HFF-Myc (cell line): ENCODE results near the gene CNTN4.

Source experiments
- DNase-seq: peaks from one replicate; pipeline ENCODE4 v3.0.0-alpha.2; 2011; ENCODE audit warnings: low read depth; ENCODE audit errors: extremely low read depth
- H3K4me3 ChIP-seq: replicated peaks from 2 replicates; pipeline ENCODE4 v1.5.1; 2011; ENCODE audit warnings: low read depth, mild to moderate bottlenecking, control low read depth, low read length
- TF ChIP-seq, protein P1 (sequence below): IDR thresholded peaks from 2 replicates; pipeline ENCODE4 v1.5.1; 2012; ENCODE audit warnings: mild to moderate bottlenecking, low read depth, low read length, control low read depth; ENCODE audit errors: missing control alignments

Gene CNTN4

DNA sequence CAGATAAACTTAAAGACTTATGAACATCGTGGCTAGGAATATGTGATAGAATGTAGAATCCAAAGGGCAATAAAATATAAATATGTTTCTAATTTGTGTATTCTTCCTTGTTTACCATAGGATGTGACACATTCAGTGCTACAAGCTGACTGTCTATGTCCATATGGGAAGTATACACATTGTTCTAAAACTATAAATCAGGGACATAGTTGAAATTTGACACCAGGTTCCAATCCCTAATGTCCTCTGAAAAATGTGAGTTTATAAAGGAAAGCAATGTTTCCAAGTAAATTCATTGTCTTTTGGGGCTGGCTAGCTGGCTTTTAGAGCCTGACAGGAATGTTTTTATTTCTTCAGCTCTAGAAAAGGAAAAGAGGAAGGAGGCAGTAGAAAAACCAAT lies 273.6 kb downstream of the CNTN4 start:
- TF ChIP-seq, protein P1, sequence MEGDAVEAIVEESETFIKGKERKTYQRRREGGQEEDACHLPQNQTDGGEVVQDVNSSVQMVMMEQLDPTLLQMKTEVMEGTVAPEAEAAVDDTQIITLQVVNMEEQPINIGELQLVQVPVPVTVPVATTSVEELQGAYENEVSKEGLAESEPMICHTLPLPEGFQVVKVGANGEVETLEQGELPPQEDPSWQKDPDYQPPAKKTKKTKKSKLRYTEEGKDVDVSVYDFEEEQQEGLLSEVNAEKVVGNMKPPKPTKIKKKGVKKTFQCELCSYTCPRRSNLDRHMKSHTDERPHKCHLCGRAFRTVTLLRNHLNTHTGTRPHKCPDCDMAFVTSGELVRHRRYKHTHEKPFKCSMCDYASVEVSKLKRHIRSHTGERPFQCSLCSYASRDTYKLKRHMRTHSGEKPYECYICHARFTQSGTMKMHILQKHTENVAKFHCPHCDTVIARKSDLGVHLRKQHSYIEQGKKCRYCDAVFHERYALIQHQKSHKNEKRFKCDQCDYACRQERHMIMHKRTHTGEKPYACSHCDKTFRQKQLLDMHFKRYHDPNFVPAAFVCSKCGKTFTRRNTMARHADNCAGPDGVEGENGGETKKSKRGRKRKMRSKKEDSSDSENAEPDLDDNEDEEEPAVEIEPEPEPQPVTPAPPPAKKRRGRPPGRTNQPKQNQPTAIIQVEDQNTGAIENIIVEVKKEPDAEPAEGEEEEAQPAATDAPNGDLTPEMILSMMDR, result no peak
- DNase-seq, result no peak
- no peak overlapping the region for H3K4me3 ChIP-seq

DNA sequence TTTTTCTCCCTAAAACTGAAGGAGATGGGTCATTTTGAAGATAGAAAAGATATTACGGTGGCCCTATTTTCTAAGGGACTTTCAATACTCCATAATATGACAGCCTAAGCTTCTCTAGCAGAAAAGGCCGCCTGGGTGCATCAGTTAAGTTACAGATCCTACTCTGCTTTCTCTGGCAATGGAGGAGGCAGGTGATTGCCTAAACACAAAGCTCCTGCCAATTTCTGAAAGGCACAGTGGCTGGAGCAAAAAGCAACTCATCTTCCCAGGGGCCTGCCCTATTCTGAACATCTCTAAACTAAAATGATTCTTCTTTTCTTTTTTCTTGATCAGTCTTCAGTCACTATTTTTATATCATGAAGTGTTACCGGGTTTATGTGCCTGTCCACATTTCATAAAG lies 276.7 kb downstream of the CNTN4 start:
- TF ChIP-seq, protein P1, result no peak
- no peak overlapping the region for H3K4me3 ChIP-seq
- no peak for DNase-seq

DNA sequence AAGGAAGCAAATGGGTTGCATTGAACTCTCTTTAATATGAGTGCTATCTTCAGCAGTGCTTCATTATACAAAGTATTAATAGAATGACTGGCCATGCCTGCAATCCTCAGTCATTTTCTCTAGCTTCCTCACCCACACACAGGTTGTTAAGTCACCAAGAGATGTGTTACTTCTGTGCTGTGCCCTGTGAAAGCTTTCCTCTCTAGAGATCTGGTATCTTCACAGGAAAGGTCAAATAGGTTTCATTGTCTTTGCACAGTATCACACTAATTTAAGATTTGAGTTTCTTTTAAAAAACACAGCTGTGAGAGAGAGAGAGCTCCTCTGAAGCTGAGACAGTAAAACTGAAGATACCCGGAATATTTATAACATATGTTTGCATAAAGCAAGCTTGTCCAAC lies 278.6 kb downstream of the CNTN4 start:
- no peak for DNase-seq
- H3K4me3 ChIP-seq, result no peak overlapping the region
- TF ChIP-seq, protein P1, result no peak

DNA sequence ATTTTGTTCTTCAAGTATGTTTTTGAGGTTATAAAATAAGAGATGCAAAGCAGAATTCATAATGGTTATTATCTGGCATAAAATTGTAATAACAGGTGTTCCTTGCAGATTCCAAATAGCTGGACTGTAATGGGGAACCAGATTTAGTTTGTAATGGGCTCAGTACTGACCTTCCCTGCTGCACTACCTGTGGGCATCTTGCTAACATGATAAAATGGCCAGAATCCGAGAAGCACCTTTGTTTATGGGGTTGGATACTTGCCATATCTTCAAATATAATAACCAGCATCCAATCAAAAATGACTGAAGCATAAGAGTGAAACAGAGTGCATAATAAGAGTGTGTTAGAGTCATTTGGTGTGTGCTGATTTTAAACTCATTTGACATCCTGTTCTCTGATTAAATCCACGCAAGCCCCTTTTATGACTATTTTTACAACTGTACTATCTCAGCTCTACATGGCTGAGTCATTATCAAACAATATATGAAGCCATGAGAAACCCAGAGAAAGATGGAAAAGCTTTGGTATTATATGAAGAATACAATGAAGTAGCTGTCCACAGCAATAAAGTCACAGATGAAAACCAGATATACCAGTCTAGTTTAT lies 292.4 kb downstream of the CNTN4 start:
- TF ChIP-seq, protein P1, result no peak
- no peak for DNase-seq
- H3K4me3 ChIP-seq, result no peak overlapping the region

DNA sequence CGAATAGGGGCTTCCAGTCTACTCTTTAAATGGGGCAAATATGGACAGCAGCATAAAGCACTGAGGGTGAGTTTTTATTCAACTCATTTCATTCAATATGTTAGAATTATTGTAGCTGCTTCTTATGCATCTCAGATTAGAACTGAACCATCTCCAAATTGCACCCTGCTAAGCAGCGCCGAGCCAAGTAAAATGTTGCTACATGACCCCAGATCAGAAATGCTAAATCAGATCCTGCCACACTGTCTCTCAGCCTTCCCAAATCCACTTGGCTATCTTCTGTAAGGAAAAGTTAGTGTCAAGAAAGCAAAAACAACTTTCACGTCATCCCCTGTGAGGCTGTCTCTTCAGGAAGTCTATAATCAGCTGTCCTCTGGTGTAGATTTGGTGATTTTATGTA lies 293.2 kb downstream of the CNTN4 start:
- no peak for DNase-seq
- TF ChIP-seq, protein P1, result no peak

GRCh38 chr3:2392981-2393380 lies 294.3 kb downstream of the CNTN4 start:
- no peak overlapping the region for H3K4me3 ChIP-seq
- DNase-seq, result no peak
- TF ChIP-seq, protein P1, result no peak

More for the DNA sequence above, 293.2 kb downstream of the CNTN4 start:
- H3K4me3 ChIP-seq, result no peak overlapping the region

DNA sequence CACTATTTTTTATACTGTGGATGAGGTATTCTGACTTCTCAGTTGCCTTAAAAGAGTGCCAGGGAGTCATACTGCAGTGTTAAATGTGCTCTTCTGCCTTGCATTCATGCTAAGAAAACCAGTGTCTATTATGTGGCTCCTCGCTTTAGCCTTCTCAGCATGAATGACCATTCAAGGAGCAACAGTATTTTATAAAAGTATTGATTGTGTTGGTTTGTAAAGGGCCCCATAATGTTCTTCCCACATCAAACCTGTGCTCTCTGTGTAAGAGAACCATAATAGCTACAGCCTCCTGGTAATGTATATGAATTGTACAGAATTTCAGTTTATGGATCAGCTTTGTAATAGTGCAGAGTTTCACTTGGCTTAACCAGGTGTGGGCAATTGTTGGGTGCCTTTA lies 316.4 kb downstream of the CNTN4 start:
- no peak for DNase-seq
- TF ChIP-seq, protein P1, result no peak
- no peak overlapping the region for H3K4me3 ChIP-seq
